ENCODE data around the gene TTLL10. TPM values are rescaled to one million over a fixed set of nuclear protein-coding genes. Genes with fewer than 3 reads are reported as not detected.

Gene TTLL10
- polyA plus RNA-seq, 1 donor from 2014 or later = not detected

GRCh38 chr1:1225238-1225845, 51.7 kb downstream of the TTLL10 start:
- no peaks in the 10 kb centered on the region for H3K36me3 ChIP-seq (ENCODE audit: insufficient read depth, low read length)
- H3F3A ChIP-seq (ENCODE audit: insufficient read depth, low read length, poor library complexity, severe bottlenecking) = no peaks in the 10 kb centered on the region
- no peak overlapping the region for H3K27ac ChIP-seq (ENCODE audit: low read length)
- no peak overlapping the region for H2AFZ ChIP-seq (ENCODE audit: low read depth, low read length)
- no peak for TF ChIP-seq EZH2 (IDR thresholded peaks at IDR 0.05; ENCODE audit: borderline replicate concordance, insufficient read depth, low read length, poor library complexity, severe bottlenecking)
- no peak for TF ChIP-seq POLR2AphosphoS5 (IDR thresholded peaks at IDR 0.05)
- TF ChIP-seq, protein P1, sequence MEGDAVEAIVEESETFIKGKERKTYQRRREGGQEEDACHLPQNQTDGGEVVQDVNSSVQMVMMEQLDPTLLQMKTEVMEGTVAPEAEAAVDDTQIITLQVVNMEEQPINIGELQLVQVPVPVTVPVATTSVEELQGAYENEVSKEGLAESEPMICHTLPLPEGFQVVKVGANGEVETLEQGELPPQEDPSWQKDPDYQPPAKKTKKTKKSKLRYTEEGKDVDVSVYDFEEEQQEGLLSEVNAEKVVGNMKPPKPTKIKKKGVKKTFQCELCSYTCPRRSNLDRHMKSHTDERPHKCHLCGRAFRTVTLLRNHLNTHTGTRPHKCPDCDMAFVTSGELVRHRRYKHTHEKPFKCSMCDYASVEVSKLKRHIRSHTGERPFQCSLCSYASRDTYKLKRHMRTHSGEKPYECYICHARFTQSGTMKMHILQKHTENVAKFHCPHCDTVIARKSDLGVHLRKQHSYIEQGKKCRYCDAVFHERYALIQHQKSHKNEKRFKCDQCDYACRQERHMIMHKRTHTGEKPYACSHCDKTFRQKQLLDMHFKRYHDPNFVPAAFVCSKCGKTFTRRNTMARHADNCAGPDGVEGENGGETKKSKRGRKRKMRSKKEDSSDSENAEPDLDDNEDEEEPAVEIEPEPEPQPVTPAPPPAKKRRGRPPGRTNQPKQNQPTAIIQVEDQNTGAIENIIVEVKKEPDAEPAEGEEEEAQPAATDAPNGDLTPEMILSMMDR (IDR thresholded peaks at IDR 0.05; ENCODE audit: poor library complexity, severe bottlenecking) = no peak
- no peak for TF ChIP-seq MXI1 (conservative IDR thresholded peaks at IDR 0.05; ENCODE audit: poor library complexity, severe bottlenecking)
- TF ChIP-seq, protein P2, sequence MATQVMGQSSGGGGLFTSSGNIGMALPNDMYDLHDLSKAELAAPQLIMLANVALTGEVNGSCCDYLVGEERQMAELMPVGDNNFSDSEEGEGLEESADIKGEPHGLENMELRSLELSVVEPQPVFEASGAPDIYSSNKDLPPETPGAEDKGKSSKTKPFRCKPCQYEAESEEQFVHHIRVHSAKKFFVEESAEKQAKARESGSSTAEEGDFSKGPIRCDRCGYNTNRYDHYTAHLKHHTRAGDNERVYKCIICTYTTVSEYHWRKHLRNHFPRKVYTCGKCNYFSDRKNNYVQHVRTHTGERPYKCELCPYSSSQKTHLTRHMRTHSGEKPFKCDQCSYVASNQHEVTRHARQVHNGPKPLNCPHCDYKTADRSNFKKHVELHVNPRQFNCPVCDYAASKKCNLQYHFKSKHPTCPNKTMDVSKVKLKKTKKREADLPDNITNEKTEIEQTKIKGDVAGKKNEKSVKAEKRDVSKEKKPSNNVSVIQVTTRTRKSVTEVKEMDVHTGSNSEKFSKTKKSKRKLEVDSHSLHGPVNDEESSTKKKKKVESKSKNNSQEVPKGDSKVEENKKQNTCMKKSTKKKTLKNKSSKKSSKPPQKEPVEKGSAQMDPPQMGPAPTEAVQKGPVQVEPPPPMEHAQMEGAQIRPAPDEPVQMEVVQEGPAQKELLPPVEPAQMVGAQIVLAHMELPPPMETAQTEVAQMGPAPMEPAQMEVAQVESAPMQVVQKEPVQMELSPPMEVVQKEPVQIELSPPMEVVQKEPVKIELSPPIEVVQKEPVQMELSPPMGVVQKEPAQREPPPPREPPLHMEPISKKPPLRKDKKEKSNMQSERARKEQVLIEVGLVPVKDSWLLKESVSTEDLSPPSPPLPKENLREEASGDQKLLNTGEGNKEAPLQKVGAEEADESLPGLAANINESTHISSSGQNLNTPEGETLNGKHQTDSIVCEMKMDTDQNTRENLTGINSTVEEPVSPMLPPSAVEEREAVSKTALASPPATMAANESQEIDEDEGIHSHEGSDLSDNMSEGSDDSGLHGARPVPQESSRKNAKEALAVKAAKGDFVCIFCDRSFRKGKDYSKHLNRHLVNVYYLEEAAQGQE (IDR thresholded peaks at IDR 0.05; ENCODE audit: borderline replicate concordance) = no peak
- TF ChIP-seq TAF1 (IDR thresholded peaks at IDR 0.05; ENCODE audit: low read depth) = no peak
- no peak for TF ChIP-seq RAD21 (conservative IDR thresholded peaks at IDR 0.05)
- no peak for TF ChIP-seq EP300 (conservative IDR thresholded peaks at IDR 0.05; ENCODE audit: poor library complexity, severe bottlenecking)
- no peak for TF ChIP-seq SMC3 (conservative IDR thresholded peaks at IDR 0.05; ENCODE audit: poor library complexity)
- H3K9ac ChIP-seq (ENCODE audit: low read length) = no peak overlapping the region
- no peaks in the 10 kb centered on the region for H4K20me1 ChIP-seq (ENCODE audit: insufficient read depth)
- H3K79me2 ChIP-seq (replicated peaks; ENCODE audit: insufficient read depth, low read length) = peaks cover 12% of the 10 kb centered on the region
- H3K4me2 ChIP-seq (ENCODE audit: low read length) = no peak overlapping the region
- H3K9me3 ChIP-seq (ENCODE audit: low read length) = no peaks in the 10 kb centered on the region
- H3K9me2 ChIP-seq (ENCODE audit: insufficient read depth, low read length) = no peaks in the 10 kb centered on the region
- no peaks in the 10 kb centered on the region for H3K27me3 ChIP-seq (ENCODE audit: insufficient read depth, low read depth, low read length)
- H3K4me3 ChIP-seq (ENCODE audit: low read length) = no peak overlapping the region

GRCh38 chr1:1225913-1226312, 52.2 kb downstream of the TTLL10 start:
- H3K9me2 ChIP-seq (ENCODE audit: insufficient read depth, low read length) = no peaks in the 10 kb centered on the region
- no peak overlapping the region for H3K9ac ChIP-seq (ENCODE audit: low read length)
- no peak overlapping the region for H3K4me2 ChIP-seq (ENCODE audit: low read length)
- no peaks in the 10 kb centered on the region for H3K9me3 ChIP-seq (ENCODE audit: low read length)
- no peak for TF ChIP-seq EP300 (conservative IDR thresholded peaks at IDR 0.05; ENCODE audit: poor library complexity, severe bottlenecking)
- no peak for TF ChIP-seq TAF1 (IDR thresholded peaks at IDR 0.05; ENCODE audit: low read depth)
- TF ChIP-seq POLR2AphosphoS5 (IDR thresholded peaks at IDR 0.05) = no peak
- TF ChIP-seq EZH2 (IDR thresholded peaks at IDR 0.05; ENCODE audit: borderline replicate concordance, insufficient read depth, low read length, poor library complexity, severe bottlenecking) = no peak
- TF ChIP-seq, protein P2 (IDR thresholded peaks at IDR 0.05; ENCODE audit: borderline replicate concordance) = no peak
- no peak for TF ChIP-seq MXI1 (conservative IDR thresholded peaks at IDR 0.05; ENCODE audit: poor library complexity, severe bottlenecking)
- TF ChIP-seq RAD21 (conservative IDR thresholded peaks at IDR 0.05) = no peak
- no peak for TF ChIP-seq SMC3 (conservative IDR thresholded peaks at IDR 0.05; ENCODE audit: poor library complexity)
- TF ChIP-seq, protein P1 (IDR thresholded peaks at IDR 0.05; ENCODE audit: poor library complexity, severe bottlenecking) = no peak
- H3F3A ChIP-seq (ENCODE audit: insufficient read depth, low read length, poor library complexity, severe bottlenecking) = no peaks in the 10 kb centered on the region
- no peak overlapping the region for H2AFZ ChIP-seq (ENCODE audit: low read depth, low read length)
- H3K79me2 ChIP-seq (replicated peaks; ENCODE audit: insufficient read depth, low read length) = peaks cover 18% of the 10 kb centered on the region
- no peaks in the 10 kb centered on the region for H3K36me3 ChIP-seq (ENCODE audit: insufficient read depth, low read length)
- no peak overlapping the region for H3K27ac ChIP-seq (ENCODE audit: low read length)
- H3K4me3 ChIP-seq (ENCODE audit: low read length) = no peak overlapping the region
- H4K20me1 ChIP-seq (ENCODE audit: insufficient read depth) = no peaks in the 10 kb centered on the region
- H3K27me3 ChIP-seq (ENCODE audit: insufficient read depth, low read depth, low read length) = no peaks in the 10 kb centered on the region
